Muscle of back (tissue), 11 donors: ENCODE measurements around the gene NEK6. TPM values are rescaled to one million over a fixed set of nuclear protein-coding genes. Genes with fewer than 3 reads are reported as not detected.

Experiments
- DNase-seq, 3 donors: peaks; one replicate each; pipeline versions ENCODE4 v3.0.0 to v3.0.0-alpha.2; 2013
- polyA plus RNA-seq, 10 donors: library from polyadenylated mRNA; unstranded; fragments of 120-200 nt; gene quantifications; one replicate each; pipeline ENCODE4 v1.2.1, GENCODE V29; 2013; ENCODE audit not compliant: insufficient read length in 10 of 10

The NEK6 gene
- polyA plus RNA-seq, 10 donors: 35.0 to 48.2 (median 39.1) TPM

DNA sequence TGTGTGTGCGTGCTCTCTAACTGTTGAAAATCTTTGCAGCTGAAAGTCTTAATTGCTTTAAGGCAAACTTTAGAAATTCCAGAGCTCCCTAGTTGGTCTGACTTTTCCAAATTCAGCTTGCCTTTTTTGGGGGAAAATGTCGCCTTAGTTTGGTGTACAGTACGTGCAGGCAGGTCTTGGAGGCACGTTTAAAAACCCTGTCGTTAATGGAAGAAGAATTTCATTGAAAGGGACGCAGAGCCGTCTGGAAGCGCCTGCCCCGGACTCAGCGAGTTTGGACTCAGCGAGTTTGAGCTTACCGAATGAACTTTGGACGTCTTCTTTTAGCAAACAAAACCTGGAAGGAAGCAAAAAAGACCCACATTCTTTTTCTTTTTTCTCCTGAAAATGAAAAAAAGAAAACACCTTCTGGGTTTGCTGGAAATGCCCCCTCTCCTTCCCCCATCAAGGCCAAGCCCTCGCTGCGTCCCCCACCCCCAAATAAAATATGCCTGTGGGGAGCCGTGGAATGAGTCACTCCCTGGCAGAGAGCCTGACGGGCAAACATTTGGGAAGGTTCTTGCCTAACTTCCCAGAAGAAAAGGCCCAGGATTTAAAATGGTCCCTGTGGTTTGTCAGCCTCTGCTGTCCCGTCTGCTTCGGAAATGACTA is 1.5 kb downstream of the NEK6 start:
- peak in 2 of 3 donors; percentile 74 to 90 for DNase-seq

DNA sequence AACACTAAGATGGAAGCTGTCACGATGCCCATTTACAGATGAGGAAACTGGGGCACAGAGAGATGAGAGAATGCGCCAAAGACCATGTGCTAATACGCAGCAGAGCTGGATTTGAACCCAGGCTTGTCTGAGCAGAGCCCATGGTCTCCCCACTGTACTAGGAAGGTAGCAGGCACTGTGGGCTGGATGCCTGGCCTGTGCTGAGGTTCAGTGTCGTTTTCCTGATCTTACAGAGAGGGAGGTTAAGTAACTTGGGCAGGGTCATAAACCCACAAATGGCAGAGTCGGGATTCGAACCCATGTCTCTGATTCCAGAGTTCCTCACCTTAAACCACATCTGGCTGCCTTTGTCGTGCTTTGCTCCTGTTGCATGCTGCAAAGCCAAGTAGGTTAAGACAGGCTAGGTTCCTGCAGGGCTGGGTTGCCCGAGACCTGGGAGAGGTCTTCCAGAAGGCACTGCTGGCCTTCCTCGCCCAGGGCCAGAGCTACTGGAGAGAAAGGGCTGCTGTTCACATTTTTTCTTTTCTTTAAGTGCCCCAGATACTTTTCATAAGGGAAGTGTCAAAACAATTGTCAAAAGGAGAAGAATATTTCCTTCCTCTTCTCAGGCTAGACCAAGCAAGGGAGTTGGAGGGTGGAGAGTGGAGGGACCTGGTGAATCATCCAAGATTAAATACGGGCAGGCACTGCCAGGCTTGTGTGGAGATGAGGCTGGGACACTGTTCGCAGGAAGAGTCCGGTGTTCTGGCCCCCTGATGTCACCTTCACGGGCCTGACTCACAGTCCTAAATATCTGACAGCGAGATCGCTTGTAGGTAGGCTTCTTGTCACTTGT is 3.2 kb downstream of the NEK6 start:
- DNase-seq: peak in 1 of 3 donors; percentile 57

DNA sequence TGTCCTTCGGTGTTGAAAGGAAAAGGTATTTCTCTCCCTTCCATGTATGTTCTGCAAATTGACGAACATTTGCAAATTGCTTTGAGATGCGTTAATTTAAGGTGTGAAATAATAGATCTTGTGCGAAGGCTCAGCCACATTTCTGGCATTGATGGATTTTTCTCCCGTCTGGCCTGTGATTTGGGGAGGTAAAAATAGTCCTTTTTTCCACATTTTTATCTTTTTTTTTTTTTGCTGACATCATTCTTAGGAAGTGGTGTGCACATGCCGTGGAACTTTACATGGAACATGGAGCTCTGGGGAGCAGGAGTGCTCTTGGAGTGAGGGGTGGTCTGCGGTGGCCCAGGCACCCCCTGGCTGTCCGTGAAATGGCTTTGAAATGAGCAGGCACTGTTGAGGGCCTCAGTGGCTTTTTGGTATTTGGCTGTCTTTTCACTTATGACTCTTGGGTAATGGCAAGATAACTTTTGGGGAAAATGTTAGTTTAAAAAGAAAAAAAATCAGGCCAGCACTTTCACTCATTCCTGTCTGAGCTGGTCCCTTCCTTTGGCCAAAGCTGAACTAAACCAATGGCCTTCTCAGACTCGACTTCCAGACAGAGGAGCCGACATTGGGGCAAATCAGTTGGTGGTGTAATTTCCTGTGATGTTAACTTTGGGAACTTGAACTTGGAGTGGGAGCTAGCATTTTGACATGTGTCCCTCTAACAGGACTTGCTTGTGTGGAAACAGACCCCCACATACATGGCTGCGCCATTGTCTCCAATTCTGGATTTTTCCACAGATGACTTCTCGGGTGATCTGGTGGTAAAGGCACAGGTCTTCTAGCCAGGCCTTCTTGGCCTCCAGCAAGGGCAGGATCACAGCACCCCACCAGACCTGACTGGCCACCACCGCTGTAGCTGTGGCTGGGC is 4.2 kb downstream of the NEK6 start:
- DNase-seq: no peak

DNA sequence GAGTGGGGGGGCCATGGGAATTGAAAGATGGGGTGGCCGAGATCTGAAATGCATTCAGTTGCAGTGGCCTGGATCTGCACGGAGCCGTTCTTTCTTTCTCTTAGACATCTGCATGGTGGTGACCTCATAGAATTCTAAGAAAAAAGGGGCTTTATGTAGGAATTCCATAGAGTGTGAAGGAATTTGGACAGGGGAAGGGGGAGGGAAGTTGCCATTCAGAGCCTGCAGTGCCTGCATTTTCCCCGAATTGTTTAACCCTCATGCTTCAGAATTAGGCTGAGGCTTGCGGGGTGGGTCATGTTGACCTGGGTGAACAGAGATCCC is 4.9 kb downstream of the NEK6 start:
- peak in 1 of 3 donors; percentile 65 for DNase-seq

DNA sequence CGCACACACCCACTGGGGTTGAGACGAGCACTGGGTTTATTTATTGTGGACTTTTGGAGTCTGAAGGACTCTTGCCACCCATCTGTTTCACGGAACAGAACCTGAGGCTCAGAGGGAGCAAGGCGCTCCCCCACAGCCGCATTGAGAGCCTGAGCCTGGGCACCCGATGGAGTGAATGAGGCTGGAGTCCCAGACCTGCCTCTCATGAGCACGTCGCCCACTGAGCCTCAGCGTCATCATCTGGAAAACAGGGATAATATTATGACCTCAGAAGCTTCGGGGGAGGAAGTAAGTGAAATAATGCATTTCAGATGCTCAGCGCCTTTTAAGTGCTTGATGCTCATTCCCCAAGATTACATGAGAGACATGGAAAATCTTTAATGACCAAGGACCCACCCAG is 5.5 kb downstream of the NEK6 start:
- DNase-seq: no peak

DNA sequence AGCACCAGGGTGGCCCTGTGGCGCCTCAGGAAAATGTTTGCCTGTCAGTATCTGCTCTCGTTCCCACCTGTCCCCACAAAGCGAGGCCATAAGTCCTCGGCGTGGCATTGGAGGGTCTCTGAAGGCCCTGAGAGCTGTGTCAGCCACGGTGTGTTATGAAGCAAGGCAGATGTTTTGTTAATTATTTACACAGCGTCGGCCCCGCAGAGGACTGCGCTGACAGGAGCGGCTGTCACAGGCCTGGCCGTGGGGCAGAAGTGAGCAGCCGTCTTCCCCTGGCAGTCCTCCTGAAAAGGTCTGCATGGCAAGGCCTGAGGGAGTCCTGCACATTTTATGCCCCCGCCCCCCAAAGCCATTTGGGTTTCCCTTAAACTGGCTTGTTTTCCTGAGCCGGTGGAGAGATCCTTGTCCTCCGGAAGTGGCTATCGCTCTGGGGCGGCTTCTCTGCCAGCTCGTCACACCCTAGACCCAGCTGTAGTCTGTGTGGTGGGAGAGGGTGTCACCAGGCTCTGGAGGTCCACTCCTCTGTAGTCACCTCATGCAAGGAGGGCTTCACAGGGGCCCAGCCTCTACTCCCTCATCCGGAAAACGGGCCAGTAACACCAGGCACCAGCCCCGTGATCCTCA is 6.2 kb downstream of the NEK6 start:
- DNase-seq: peak in 1 of 3 donors; percentile 65

DNA sequence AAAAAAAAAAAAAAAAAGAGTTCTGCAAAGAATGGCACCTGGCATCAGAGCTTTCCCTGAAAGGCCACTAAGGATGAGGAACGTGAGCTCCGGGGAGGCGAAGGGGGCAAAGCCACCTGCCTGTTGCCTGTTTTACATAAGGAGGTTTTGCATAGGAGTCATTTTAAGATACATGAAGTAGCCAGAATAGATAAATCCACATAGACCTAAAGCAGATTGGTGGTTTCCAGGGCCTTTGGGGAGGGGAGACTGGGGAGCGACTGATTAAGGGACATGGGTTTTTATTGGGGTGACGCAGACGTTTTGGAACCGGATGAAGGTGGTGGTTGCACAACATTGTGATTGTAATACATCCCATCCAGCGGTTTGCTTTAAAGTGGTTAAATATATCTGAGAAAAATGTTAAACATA is 7.1 kb downstream of the NEK6 start:
- no peak for DNase-seq

DNA sequence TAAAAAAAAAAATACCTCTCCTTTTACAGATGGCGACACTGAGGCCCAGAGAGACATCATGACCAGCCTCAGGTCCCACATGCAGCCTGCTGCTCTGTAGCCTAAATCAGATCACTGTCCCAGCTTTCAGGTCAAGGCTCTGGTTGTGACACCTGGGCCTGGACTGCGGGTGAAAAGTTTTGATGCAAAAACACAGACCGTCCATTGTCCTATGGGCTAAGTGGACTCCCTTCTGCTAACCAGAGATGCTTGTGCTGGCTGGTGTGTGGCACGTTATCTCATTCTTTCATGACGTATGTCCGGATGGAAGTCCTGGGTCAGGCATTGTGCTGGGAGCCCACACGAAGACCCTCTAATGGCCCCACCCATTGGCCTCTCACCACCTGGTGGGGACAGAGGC is 7.8 kb downstream of the NEK6 start:
- no peak for DNase-seq

DNA sequence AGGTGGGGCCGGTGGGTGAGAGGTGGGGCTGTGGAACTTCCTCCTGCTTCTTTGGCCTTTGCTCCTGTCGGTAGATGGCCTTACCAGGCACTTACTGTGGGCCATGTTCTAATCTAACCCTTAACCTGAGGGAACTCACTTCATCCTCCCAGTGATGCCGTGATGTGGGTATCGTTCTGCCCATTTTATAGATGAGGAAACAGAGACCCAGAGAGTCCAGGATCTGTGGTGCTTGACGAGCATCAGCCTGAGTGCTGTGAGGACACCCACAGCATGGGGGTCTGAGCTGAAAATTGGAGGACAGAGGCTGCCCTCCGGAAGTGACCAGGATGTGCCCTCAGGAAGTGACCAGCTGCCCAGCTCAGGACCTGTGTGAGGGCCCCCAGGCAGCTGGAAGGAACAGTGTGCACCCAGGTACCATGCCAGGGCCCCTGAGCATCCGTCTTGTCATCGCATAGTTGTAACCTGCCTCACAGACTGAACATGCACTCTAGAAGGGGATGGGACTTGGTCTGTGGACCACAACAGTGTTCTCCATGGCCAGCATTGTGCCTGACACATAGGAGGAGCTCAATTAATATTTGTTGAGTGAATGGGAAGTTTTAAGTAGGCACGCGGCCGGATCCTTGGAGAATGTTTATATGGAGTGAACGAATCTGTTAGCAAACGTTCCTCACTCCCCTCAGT is 8.5 kb downstream of the NEK6 start:
- no peak for DNase-seq

DNA sequence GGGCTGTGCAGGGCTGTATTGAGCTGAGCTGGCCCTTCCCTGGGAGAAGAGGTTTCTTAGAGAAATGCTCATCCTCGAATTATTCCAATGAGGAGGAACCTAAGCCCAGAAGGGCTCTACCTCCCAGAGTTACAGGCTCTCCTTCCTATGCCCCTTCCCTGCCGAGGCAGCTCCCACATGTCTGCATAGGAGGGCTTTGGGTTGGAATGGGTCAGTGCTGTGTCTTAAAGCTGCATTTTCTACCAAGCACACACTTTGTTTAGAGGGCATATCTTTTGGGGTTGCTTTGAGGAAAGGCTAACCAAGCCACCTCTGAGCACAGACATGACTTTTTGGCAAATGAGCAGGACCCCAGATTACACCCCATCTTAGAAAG is 9.1 kb downstream of the NEK6 start:
- no peak for DNase-seq

DNA sequence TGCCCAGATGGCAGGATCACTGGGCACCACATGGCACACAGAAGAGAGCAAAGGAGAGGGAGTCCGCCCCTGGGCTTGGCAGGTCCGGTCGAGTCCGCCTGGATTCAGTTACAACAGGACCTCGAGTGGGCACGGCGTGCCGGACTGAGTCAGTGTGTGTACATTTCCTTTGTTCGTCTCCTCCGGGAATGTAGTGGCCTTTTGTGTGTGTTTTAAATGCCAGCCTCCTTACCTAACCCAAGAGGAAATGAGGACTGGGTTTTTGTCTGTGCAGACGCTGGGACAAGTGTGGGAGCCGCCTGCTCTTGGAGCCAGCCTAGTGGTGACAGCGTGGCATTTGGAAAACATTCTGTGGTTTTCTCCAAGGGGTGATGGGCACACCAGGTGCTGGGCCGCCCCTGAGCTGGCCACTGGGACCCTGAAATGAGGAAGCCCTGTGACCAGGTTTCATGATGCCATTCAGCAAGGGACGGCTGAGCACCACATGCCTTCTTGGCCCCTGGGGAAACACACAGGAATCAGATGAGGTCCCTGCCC is 9.6 kb downstream of the NEK6 start:
- no peak for DNase-seq

DNA sequence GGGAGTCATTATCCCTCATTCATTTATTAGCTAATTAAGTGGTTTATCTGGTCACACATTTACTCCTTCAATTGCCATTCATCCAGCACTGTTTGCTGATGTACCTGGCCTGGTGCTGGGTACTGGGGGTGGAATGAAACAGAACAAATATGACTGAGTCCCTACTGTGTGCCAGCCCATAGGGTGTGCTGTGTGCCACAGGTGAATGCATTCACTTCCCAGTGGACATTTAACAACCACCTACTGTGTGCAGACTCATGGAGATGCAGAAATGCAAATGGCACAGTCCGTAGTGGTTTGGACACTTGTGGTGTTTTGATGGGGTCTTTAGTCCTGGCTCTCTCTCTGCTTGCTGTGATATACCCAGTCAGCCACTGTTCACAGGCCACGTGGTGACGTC is 10.5 kb downstream of the NEK6 start:
- no peak for DNase-seq

DNA sequence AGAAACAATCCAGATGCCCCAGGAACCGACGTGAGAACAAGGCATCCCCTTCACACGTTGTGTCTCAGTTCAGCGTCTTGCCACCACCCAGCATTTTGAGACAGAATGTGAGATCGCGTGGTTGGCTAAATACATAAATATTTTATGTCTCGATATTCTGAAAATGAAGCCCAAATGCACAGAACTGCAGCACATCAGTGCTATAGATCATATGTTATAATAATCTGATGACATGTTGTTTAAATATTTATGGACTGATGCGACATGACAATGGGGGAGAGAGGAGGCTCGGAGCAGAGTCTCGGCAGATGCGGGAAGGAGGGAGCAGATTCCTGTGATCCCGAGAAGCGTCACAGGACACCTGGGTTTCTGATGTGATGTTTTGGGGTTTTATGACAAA is 10.9 kb downstream of the NEK6 start:
- DNase-seq: no peak

DNA sequence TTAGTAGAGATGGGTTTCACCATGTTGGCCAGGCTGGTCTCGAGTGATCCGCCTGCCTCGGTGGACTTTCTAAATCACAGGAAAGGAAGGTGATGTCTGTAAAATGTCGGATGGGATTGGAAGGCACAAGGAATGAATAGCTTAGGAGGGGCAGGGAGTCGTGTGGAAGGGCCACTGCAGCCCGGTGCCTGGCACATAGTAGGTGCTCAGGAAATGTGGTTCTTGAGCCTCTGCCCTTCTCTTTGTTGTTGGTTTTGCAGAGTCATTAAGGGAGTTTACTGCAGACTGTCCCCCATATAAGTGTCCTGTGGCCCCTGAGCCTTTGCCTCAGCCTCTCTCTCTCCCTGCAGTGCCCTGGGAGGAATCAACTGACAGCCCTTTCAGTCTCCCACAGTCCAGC is 11.8 kb downstream of the NEK6 start:
- DNase-seq: no peak

DNA sequence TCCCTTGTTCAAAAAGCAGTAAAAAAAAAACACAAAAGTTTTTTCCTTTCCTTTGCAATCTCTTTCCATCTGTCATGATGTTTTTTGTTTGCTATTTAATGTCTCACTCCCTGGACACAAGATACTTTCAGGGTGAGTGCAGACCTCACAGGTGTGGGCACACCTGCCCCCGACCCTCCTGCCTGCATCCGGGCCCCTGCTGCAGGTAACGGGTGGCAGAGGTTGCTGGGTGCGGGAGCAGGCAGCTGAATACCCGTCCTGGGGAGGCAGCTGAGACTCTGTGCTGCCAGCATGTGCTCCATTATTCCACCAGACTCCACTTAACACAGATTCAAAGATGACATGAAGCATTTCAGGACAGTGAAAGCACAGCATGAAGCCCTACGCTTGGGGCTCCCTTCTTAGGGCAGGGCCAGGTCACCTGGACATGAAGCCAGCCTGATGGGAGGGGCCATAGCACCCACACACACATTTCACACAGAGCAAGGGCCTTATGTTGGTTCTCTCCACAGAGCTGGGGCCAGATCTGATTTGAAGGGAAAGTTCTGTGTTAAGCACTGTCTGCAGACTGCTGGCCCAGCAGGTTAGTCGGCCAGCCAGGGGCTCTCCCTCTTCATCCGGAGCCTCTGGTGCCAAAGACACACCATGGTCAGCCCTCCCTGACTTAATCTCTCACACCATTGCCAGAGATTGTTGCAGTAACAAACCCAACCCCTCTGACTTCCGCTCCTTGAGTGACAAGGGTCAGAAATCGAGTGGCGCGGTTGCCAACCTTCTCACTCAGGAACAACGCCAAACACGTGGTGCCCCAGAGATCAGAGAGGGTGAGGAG is 13.0 kb downstream of the NEK6 start:
- peak in 1 of 3 donors; percentile 56 for DNase-seq

DNA sequence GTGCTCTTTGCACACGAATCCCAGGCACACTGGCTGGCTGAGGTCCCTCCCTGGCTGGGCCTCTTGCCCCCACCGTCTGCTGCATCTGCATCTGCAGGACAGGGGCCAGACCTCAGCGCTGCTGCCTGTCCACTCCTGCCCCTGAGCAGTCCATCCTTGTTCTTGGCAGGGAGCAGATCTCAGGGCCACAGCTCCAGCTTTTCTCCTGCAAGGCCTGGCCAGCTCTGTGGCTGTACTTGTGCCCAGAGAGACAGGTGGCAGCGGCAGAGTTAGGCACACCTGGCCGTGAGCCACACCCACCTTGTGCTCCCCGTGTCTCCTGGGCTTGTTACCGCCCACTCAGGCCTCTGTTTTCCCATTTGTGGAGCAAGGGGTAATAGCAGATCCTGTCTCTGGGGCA is 13.9 kb downstream of the NEK6 start:
- no peak for DNase-seq

DNA sequence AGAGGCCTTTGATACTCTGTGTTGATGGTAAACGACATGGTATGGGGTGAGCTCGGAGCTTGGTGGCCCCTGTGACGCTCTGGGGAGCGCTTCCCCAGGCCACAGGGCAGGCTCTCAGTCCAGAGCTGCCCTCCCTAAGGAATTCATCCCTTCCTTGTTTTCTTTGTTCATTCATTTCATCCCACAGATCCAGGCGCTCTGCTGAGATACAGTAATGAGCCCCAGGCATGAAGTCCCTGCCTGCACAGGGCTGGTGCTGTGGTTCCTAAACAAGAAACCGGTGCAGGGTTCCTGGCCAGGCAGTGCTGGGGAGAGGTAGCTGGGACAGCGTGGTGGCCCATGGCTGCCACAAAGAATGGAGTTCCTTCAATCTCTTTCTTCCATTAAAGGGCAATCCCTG is 14.4 kb downstream of the NEK6 start:
- DNase-seq: no peak

DNA sequence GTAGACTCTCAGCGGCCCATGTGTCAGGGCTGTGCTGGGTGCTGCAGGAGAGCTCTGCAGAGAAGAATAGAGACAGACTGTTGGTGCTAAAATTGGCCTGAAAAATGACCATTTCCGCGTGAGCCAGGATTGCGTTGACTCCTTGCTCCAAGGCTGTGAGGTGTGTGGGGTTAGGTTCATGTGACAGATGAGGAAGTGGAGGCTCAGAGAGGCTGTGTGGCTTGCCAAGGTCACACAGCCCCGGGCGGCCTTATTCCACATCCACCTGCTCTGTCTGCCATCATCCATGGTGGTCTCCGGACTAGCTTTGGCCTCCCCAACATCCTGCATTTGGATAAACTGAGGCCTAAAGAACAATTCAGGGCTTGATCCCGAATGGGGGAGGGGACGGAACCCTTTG is 15.2 kb downstream of the NEK6 start:
- no peak for DNase-seq

DNA sequence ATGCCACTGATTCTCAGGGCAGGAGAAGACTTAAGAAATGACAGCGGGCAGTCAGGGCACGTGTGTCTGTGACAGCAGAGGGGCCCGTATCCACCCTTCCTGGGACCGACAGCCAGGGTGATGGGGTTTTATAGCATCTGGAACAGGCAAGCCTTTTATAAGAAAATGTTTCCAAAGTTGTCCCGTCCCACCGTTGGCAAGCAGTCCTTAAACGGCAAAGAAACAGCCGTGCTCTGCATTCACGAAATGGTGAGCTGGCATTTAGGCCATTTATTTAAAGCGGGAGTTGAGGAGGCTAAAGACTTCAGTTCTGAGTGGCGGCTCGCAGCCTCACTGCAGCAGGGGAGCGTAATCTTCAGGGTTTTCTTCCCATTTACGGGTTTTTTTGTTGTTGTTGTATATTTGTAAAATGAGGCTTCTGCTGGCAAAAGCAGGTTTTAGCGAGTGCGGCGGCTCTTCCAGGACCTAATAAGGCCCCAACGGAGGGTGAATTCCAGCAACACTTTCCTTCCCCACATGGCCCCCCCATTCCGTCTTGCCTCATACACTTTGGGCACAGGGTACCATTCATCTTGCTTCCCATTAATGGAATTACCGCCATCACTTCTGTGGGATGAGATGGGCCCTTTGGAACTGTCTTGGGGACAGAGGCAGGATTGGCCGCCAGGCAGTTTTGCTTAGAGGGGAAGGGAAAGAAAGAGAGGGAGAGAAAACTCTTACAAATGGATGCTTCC is 15.8 kb downstream of the NEK6 start:
- peak in 1 of 3 donors; percentile 62 for DNase-seq

DNA sequence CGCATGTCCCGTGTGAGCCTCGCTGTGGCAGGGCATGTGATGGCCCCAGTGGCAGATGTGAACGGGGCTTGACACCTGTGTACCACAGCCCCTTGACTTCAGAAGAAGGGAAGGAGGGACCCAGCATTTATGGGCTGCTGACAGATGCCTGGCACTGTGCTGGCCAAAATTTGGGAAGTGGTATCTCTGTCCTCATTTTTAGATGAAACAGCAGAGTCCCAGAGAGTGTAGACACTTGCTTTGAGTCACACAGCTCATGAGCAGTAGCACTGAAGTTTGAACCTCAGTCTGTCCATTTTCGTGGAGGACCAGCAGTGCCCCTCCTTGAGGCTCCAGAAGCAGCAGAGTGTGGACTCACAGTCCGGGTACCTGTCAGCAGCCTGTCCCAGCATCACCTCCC is 16.5 kb downstream of the NEK6 start:
- DNase-seq: no peak
